Measurements from ENCODE around the gene ERBIN.
"Not testable (repeated sequence)": the region's sequence is repeated elsewhere in the genome, so short reads cannot be mapped to it uniquely, and the experiment has no call there.

Gene ERBIN

GRCh38 chr5:65961633-65962032, 35.3 kb downstream of the ERBIN start:
- DNase-seq: peak; percentile 65

- DNase-seq: no peak
These were observed 41.1 kb downstream of the ERBIN start for GRCh38 chr5:65967288-65968066.

- peak; percentile 10 for DNase-seq
These were observed 43.4 kb downstream of the ERBIN start for GRCh38 chr5:65969539-65970393.

GRCh38 chr5:65970481-65971367, 44.3 kb downstream of the ERBIN start:
- DNase-seq: no peak

- DNase-seq: no peak
These were observed 45.3 kb downstream of the ERBIN start for GRCh38 chr5:65971643-65972042.

GRCh38 chr5:65972896-65973295, 46.5 kb downstream of the ERBIN start:
- not testable (repeated sequence) for DNase-seq

GRCh38 chr5:65978251-65978650, 51.9 kb downstream of the ERBIN start:
- DNase-seq: peak; percentile 21

GRCh38 chr5:65981548-65981947, 55.2 kb downstream of the ERBIN start:
- DNase-seq: no peak

GRCh38 chr5:65981969-65982619, 55.7 kb downstream of the ERBIN start:
- DNase-seq: no peak

GRCh38 chr5:65982635-65983034, 56.3 kb downstream of the ERBIN start:
- DNase-seq: no peak

- DNase-seq: no peak
These were observed 57.9 kb downstream of the ERBIN start for GRCh38 chr5:65984098-65984885.

- DNase-seq: peak; percentile 85
These were observed 59.7 kb downstream of the ERBIN start for GRCh38 chr5:65986050-65986451.

GRCh38 chr5:65986796-65987195, 60.4 kb downstream of the ERBIN start:
- no peak for DNase-seq

- DNase-seq: no peak
These were observed 61.6 kb downstream of the ERBIN start for GRCh38 chr5:65987982-65988381.

GRCh38 chr5:65989158-65989557, 62.8 kb downstream of the ERBIN start:
- no peak for DNase-seq

- no peak for DNase-seq
These were observed 66.3 kb downstream of the ERBIN start for GRCh38 chr5:65992630-65993029.

GRCh38 chr5:65994117-65994786, 67.9 kb downstream of the ERBIN start:
- DNase-seq: no peak

- no peak for DNase-seq
These were observed 72.8 kb downstream of the ERBIN start for GRCh38 chr5:65999061-65999723.

- DNase-seq: no peak
These were observed 75.6 kb downstream of the ERBIN start for GRCh38 chr5:66001952-66002351.

GRCh38 chr5:66002415-66002814, 76.0 kb downstream of the ERBIN start:
- no peak for DNase-seq
